Coronary artery (tissue), 2 donors: ENCODE data around the gene PHACTR2.
"Not testable (repeated sequence)": the region's sequence is repeated elsewhere in the genome, so short reads cannot be mapped to it uniquely, and the experiment has no call there.

Source experiments
- DNase-seq: peaks from one replicate; pipeline ENCODE4 v3.0.0-alpha.2; 2017; ENCODE audit warnings: low spot score
- H3K27ac ChIP-seq, 2 donors: fragments of 200-600 bp; sonication (generic); one replicate each; pipeline ENCODE4 v1.5.1; 2016 to 2019
- H3K4me3 ChIP-seq: fragments of 200-600 bp; sonication (generic); 2 replicates; pipeline ENCODE4 v1.5.1; 2016; ENCODE audit warnings: mild to moderate bottlenecking, moderate library complexity
- CTCF ChIP-seq: fragments of 200-600 bp; sonication (generic); IDR thresholded peaks from one replicate; pipeline ENCODE4 v1.5.1; 2019; ENCODE audit warnings: antibody characterized with exemption

The PHACTR2 gene

GRCh38 chr6:143731789-143732188 is 54.0 kb downstream of the PHACTR2 start:
- no peak for DNase-seq
- TF ChIP-seq CTCF, result no peak
- Histone ChIP-seq H3K27ac (no peak overlapping the region), H3K4me3 (no peak overlapping the region)

GRCh38 chr6:143732536-143732935 is 54.8 kb downstream of the PHACTR2 start:
- no peak overlapping the region for H3K4me3 ChIP-seq
- no peak overlapping the region for H3K27ac ChIP-seq
- TF ChIP-seq CTCF, result no peak
- DNase-seq, result no peak

- Histone ChIP-seq H3K27ac (no peak overlapping the region), H3K4me3 (no peak overlapping the region)
- no peak for DNase-seq
- TF ChIP-seq CTCF, result no peak
Measured at GRCh38 chr6:143733510-143733909, 55.7 kb downstream of the PHACTR2 start.

GRCh38 chr6:143734641-143735063 is 56.9 kb downstream of the PHACTR2 start:
- H3K27ac ChIP-seq, result no peak overlapping the region
- DNase-seq, result no peak
- no peak for TF ChIP-seq CTCF
- no peak overlapping the region for H3K4me3 ChIP-seq

GRCh38 chr6:143738072-143738690 is 60.4 kb downstream of the PHACTR2 start:
- DNase-seq, H3K27ac ChIP-seq, H3K4me3 ChIP-seq: not testable (repeated sequence)

- TF ChIP-seq CTCF, result no peak
- no peak overlapping the region for H3K4me3 ChIP-seq
- H3K27ac ChIP-seq, result no peak overlapping the region
- DNase-seq, result no peak
Measured at GRCh38 chr6:143739341-143739851, 61.6 kb downstream of the PHACTR2 start.

GRCh38 chr6:143740213-143740612 is 62.4 kb downstream of the PHACTR2 start:
- TF ChIP-seq CTCF, result no peak
- Histone ChIP-seq H3K27ac (no peak overlapping the region), H3K4me3 (no peak overlapping the region)
- DNase-seq, result no peak
